SKM-1 treated with dmso at 0.1 percent for 144 hours (cell line): ENCODE data around the gene CREBBP.
A peak's percentile ranks its signal among the peaks of the same experiment; 100 is the strongest.
"Not testable (repeated sequence)": the region's sequence is repeated elsewhere in the genome, so short reads cannot be mapped to it uniquely, and the experiment has no call there.

Experiments used
- DNase-seq: peaks from one replicate; lab custom pipeline; 2025; ENCODE audit not compliant: unreplicated experiment; lab: John Stamatoyannopoulos, UW

CREBBP gene

DNA sequence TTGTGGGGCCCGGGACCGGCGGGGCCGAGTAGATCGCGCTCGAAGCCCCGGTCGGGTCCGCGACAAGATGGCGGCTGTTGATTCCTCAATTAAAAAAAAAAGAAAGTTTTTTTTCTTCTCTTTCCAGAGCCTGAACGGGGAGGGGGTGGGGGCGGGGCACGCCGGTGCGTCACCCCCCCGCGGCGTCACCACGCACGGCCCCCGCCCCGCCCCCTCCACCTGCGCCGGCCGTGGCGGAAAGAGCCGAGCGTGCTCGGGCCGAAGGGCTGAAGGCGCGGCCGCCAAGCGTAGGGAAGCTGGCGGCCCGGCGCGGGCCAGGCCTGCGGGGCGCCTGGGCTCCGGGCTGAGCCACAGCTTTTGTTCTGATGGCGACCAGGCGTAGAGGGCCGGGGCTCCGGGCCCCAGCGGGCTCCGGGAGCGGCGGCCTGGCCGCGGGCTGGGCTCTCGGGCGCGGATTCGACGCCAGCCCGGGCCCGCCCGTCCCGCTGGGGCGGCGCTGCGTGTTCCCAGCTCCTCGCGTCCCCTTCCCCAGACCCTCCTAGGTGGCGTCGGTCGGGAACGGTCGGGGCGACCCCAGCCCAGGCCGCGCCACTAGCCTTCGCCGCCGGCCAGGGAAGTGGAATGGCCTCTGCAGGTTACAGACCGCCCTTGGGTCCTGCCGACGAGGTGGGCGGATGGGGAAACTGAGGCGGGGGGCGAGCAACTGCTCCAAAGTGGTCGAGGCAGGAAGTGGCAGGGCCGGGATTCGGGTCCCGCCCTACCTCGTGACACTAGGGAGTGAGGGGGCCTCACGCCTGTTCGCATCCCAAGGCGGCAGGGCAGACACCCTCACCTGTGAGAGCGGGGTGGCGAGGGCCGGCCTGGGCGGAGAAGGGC lies at the start of gene CREBBP:
Gene CREBBP, minus strand, starts transcription at position 91 of the 876 bp plus-strand sequence. CDS start 797 bp downstream, outside the sequence.
- peak; percentile 75 for DNase-seq

DNA sequence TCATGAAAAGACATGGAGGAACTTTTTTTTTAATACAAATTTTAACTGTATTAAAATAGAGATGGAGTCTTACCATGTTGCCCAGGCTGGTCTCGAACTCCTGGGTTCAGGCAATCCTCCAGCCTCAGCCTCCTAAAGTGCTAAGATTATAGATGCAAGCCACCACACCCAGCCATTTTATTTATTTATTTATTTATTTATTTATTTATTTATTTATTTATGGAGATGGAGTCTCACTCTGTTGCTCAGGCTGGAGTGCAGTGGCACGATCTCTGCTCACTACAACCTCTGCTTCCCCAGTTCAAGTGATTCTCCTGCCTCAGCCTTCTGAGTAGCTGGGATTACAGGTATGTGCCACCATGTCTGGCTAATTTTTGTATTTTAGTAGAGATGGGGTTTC lies 46.6 kb upstream of the CREBBP start:
- DNase-seq, result not testable (repeated sequence)

GRCh38 chr16:3924763-3925162 lies 44.2 kb upstream of the CREBBP start:
- DNase-seq, result no peak

GRCh38 chr16:3922241-3922640 lies 41.7 kb upstream of the CREBBP start:
- no peak for DNase-seq

DNA sequence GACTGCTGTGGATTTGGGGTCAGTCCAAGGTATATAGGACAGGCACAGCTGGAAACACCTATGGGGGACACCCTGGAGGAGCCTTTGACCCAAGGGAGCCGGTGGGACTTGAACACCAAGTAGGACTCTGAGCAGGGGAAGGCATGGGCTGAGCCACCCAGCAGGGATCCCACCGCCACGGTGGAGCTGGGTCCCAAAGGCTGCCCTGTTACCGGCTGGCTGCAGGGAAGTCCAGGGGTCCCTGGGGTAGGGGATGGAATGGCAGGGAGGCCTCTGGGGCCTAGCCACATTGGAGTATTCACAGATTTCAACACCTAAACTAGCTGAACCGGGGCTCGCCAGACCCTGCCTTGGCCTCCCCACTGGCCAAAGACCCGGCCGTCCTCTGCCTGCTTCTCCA lies 39.7 kb upstream of the CREBBP start:
- no peak for DNase-seq

- DNase-seq, result no peak
Observed at GRCh38 chr16:3919413-3919812, 38.9 kb upstream of the CREBBP start.

GRCh38 chr16:3915426-3916260 lies 35.1 kb upstream of the CREBBP start:
- no peak for DNase-seq

GRCh38 chr16:3912897-3913296 lies 32.4 kb upstream of the CREBBP start:
- DNase-seq, result no peak

DNA sequence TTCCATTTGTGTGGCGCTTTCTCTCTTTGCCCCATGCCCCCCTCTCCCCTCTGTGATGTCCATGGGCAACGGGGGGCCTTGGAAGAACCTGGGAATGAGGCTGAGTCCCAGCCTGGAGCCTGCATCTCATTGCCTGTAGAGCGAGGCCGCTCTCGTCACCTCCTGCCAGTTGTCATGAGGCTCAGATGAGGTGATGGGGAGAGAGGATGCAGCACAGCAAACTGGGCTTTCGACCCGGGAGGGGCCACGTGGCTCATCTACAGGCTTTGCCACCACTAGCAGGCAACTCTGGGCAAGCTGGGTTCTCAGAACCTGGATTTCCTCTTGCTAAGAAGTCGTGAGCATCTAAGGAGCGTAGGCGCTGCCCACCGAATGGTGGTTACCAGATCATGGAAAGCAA lies 31.9 kb upstream of the CREBBP start:
- no peak for DNase-seq

DNA sequence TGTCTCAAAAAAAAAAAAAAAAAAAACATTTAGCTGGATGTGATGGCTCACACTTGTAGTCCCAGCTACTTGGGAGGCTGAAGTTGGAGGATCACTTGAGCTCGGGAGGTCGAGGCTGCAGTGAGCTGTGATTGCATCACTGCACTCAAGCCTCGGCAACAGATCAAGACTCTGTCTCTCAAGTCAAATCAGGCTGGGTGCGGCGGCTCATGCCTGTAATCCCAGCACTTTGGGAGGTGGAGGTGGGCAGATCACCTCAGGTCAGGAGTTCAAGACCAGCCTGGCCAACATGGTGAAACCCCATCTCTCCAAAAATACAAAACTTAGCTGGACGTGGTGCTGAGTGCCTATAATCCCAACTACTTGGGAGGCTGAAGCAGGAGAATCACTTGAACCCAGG lies 31.2 kb upstream of the CREBBP start:
- DNase-seq, result not testable (repeated sequence)

DNA sequence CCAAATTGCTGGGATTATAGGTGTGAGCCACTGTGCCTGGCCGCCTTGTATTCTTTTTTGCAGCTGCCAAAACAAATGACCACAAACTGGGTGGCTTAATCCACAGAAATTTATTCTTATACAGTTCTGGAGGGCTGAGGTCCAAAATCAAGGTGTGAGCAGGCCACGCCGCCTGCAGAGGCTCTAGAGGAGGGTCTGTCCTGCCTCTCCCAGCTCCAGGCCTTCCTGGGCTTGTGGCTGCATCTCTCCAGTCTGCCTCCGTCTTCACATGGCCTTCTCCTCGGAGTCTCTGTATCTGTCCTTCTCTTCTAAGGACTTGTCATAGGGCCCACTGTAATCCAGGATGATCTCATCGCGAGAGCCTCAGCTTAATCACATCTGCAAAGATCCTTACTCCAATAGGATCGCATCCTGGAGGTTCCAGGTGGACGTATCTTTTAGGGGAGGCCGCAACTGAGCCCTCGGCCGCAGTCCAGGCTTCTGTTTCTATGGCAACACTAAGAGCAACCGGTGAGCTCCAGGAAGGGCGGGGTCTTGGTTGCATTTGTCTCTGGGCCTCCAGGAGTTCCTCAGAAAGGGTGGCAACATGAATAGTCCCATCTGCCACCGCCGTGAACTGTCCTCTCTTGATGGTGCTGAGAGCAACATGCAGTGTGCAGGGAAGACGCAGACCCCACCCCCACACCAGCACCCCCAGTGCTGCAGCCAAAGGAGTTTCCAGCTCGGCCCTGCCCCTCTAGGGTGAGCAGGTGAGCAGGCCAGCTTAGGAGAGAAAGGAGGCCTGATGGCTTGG lies 29.5 kb upstream of the CREBBP start:
- DNase-seq, result no peak

DNA sequence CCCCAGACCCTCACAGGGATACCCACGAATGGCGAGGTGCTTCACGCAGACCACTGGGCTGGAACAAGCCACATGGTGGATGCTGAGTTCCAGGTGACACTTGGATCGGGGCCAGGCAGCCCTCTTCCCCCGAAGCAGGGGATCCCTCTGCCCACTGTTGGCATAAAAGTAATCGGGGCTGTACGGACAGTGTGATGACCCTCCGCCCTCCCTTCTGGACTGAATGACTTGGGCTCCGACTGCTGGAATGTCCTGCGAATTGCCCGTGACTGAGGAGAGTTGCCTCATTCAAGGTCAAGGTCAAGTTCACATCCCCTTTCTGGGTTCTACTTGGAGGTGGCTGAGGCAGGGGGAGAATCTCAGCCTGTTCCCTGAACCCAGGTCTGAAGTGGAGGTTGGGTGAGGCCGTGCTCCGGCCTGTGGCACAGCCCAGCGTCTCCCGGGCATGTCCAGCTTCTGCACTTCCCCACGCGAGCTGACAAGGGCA lies 28.5 kb upstream of the CREBBP start:
- DNase-seq, result no peak

GRCh38 chr16:3907586-3907985 lies 27.1 kb upstream of the CREBBP start:
- DNase-seq, result no peak

- DNase-seq, result no peak
Observed at GRCh38 chr16:3906363-3906762, 25.9 kb upstream of the CREBBP start.

- no peak for DNase-seq
Observed at GRCh38 chr16:3904875-3905274, 24.4 kb upstream of the CREBBP start.

DNA sequence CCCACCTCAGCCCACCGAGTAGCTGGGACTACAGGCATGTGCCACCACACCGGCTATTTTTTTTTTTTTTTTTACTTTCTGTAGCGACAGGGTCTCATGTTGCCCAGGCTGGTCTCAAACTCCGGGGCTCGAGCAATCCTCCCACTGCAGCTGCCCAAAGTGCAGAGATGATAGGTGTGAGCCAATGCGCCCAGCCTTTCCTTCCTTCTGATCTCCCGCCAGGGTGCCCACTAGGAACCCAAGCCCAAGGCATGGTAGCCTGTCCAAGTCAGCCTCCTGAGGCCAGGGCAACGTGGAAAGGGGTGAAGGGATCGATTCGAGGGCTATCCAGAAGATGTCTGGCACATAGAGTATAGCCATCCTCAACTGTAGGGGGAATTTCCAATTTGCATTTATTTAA lies 9.6 kb upstream of the CREBBP start:
- no peak for DNase-seq

- no peak for DNase-seq
Observed at GRCh38 chr16:3889059-3889458, 8.5 kb upstream of the CREBBP start.

- not testable (repeated sequence) for DNase-seq
Observed at GRCh38 chr16:3885999-3886398, 5.5 kb upstream of the CREBBP start.

- no peak for DNase-seq
Observed at GRCh38 chr16:3884398-3884797, 3.9 kb upstream of the CREBBP start.

GRCh38 chr16:3882531-3882930 lies 2.0 kb upstream of the CREBBP start:
- no peak for DNase-seq

- no peak for DNase-seq
Observed at GRCh38 chr16:3881499-3881990, 1.0 kb upstream of the CREBBP start.
